Measurements from ENCODE around the gene SLC7A9.
"Not testable (repeated sequence)": the region's sequence is repeated elsewhere in the genome, so short reads cannot be mapped to it uniquely, and the experiment has no call there.

GRCh38 chr19:32885255-32885654, 15.7 kb upstream of the SLC7A9 start:
- not testable (repeated sequence) for TF ChIP-seq POLR2A (IDR thresholded peaks at IDR 0.05; ENCODE audit: low read depth, low read length); TAF1 (IDR thresholded peaks at IDR 0.05; ENCODE audit: borderline replicate concordance, low read depth, low read length)

Data from GM12892 (cell line).